ENCODE data around the gene HRH2.
A peak's percentile ranks its signal among the peaks of the same experiment; 100 is the strongest.

Gene HRH2

DNA sequence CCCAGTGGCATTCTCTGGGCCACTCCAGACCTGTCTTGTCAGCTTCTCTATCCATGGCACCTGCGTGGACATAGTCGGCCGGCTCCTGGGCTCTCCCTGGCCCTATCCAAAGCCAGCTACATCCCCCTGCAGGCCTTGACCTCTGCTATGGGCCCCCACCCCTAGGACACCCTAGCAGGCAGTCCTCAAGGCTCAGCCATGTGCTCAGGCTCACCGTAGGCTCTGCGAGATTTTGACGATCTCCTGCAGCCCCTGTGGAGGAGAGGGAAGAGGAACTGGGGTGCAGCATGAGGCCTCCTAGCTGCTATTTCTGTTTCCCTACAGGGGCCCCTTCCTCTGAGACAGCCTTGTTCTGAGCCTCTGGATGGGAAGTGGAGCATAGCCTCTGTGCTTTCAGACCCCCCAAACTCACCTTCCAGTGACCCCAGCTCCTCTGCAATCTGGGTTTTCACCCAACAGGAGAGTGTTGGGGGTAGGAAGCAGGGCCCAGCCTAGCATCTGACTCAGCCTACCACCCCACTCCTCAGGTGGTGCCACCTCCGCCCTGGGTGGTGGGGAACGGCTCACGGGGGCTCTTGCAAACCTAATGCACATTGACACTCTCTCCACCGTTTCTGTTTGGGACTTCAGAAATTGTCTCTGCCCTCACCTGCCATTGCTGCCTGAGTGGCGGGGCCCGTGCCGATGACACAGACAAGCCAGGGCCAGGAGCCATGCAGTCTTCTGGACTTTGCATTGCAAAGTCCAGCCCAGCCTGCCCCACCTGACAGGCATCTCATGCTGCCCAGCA, 36.7 kb downstream of the HRH2 start:
- peak in 1 of 2 donors; percentile 23 for DNase-seq

DNA sequence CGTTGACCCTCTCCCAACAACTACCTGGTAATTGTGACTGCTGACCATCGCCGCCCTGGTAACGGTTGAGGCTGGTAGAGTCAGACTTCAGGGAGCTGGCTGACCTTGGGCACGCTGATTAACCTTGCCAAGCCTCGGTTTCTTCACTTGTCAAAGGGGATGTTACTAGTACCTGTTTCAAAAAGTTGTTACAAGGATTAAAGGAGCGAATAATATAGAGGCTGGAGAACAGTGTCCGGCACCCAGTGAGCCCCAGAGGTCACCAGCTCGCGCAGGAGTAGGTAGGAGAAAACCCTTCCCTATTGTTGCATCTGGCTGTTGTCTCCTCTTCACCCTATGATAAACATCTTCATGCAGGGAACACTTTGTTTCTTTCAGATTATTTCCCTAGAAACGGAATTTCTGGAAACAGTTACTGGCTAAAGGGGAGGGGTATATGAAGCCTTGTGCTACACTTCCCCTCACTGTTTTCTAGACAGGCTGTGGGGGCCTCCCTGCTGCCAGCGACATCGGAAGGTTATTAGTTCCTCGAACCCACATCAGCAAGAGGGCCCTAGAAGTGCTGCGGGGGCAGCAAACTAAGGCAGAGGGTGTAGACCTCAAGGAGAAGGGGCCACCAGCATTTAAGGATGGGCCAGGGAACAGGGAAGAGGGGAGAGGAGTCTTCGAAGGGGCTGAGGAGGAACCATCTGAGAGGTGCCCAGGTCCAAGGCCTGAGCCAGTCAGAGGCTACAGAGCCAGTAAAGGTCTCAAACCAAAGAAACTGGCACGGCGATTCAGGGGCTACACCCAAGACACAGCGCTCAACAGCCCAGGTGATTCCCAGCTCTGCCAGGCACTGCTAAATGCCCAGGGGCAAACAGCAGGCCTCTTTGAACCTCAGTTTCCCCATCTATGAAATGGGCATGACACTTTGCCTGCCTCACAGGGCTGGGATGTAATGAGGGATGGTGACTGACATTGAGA, 37.6 kb downstream of the HRH2 start:
- DNase-seq = no peak

DNA sequence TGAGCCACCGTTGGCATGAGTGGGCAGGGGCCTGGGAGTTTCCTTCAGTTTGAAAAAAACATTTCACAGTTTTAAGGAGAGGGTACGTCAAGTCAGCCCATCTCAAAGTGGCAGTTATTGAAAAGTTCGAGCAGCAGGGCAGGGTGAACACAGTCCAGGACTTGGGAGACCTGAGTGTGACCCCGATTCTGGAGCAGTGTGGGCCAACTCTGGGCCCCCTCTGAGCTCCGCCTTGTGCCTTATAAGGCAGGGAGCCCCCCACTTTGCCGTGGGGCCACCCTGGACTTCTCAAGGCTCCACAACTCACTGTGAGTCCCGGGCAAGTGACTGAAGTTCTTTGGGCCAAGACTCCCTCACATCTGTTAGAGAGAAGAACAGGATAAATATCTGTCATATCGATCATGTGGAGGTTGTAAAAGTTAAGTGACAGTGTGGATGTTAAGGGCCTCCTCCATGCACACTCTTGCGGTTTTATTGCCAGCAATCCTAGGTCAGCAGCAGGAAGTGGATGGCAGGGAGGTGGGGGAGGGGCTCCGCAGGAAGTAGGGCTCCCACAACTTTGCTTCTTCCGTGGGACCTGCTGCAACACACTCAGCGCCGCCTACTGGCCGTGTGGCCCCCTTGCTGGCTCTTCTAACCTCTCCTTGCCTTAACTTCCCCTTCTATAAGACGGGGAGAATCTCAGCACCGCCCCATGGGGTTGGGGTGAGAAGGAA, 38.4 kb downstream of the HRH2 start:
- peak; percentile 70 to 82 for DNase-seq

DNA sequence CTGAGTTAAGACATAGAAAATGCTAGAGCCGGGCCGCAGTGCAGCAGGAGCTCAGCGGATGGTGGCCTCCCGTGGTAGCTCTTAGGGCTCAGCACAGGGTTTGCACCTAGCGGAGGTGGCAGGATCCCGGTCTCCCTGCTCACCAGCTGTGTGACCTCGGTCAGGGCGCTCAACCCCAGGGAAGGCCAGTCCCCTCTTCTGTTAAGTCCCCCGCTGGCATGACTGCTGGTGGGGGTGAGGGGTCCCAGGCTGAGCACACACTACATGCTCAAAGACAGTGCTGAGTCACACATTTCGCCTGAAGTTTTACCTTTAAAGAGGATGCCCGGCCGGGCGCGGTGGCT, 39.0 kb downstream of the HRH2 start:
- DNase-seq = no peak

DNA sequence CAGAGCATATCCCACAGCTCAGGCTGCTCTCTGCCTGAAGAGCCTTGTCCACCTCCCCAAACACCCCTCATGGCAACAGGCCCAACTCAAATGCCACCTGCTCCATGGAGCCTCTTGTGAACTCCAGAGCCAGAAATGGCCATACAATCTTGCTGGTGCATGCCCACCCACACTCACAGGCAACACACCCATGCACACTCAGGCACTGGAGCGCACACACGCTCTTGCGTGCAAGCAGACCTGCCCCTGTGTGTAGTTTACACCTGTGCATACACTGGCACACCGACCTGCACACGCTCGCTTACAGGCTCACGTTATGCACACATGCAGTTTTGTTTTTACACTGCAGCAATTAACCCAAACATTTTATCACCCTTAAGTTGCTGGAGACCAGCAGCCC, 40.0 kb downstream of the HRH2 start:
- no peak for DNase-seq

DNA sequence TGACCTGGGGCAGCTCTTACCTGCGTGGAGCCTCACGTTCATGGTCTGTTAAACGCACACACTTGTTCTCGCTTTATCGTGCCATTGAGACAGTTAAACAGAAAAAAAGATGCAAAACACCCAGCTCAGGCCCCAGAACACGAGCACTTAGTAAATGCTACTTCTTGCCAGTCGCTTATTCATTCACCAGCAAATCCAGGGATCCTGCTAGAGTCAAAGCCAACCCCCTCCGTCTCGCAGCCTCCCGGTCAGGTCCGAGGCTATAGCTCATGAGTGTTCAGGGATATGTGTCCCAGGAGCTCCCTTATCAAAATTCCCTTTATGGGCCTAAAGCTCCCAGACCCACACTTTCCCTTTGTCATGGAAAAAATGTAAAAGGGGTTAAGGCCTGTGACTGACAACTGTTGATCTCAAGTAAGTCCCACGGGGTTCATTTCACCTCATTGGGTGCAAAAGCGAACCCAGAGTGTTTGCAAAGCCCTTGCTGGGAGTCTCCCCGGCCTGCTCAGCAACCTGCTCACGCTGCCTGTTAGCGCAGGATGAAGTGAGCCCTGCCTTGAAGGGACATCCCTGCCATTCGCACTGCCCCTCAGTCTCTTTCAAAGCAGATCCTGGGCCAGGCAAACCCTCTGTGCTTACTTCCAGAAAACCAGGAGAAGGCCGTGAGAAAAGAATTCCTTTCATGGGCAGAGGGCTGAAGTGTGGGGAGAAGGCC, 40.7 kb downstream of the HRH2 start:
- DNase-seq = no peak

DNA sequence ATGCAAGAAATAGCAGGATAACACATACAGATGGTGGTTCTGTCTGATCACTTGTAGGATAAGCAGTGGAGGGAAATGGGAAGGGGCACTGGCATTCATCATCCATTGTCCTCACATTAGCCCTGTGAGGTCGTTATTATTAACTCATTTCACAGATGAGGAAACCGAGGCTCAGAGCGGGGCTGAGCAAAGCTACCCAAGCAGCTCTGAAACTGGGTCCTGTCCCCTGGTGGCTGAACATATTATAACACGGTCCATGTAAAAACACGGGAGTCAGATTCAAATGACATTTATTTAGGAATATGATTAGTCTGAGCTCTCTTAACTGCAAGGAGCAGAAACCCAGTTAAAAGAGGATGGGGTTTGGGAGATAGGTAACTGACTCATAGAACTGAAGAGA, 43.1 kb downstream of the HRH2 start:
- DNase-seq = peak in 1 of 2 donors; percentile 17

DNA sequence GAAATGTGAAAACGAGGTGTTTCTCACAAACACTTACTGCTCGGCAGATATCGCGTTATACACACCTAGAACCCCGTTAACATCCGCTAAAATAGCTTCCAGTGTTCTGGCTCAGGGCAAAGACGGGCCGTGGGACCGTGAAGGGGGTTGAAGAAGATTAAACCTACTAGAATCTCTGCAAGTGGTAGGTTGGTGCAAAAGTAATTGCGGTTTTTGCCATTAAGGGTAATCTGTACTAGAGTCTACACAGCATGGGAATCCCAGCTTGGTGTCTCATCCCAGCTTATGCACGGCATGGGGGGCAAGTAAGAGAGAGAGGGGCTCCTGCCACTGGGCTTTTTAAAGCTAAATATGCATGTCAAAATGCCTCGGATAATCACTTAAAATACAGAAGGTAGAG, 43.9 kb downstream of the HRH2 start:
- no peak for DNase-seq

DNA sequence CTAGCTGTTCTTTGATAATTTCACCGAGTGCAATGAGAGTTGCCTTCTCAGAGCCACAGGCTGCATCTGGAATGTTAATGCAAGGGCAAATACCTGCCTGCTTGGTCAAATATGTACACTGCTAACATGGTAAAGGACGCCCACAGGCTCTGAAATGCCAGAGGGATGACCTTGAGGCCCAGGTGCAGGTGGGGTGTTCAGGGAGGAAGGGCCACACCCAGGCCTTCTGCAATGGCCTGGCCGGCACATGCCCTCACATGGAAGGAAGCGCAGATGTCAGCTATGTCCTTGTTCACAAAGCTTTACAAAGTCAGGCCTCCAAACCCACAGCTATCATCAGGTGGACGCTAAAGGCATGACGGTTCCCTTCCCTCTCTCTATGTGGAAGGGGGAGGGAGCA, 48.6 kb downstream of the HRH2 start:
- DNase-seq = no peak

DNA sequence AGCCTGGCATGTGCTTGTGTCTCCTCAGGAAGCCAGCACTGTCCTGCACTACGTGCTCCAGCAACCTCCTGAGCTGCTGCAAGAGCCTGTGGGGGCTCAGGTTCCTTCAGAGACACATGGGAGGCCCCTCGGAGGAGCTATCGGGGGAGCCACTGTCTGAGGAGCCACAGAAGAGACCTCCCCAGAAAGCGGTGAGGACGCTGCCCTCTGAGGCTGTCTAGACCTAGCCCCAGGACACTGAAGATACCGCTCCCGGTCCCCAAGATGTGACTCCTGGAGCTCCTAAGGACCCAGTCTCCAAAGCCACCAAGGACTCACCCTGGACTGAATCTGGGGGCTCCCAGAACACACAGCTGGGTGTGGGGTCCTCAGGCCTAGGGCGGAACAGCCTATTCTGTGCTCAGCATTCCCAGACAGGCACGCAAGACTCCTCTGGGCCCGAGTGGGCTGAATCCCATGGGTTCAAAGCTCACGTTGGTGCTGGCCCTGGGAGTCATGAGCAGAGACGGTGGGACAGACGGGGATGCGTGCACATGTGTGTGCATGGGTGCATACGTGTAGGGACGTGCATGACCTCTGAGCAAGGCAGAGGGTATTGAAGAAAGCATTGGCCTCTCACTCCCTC, 50.0 kb downstream of the HRH2 start:
- DNase-seq = no peak

DNA sequence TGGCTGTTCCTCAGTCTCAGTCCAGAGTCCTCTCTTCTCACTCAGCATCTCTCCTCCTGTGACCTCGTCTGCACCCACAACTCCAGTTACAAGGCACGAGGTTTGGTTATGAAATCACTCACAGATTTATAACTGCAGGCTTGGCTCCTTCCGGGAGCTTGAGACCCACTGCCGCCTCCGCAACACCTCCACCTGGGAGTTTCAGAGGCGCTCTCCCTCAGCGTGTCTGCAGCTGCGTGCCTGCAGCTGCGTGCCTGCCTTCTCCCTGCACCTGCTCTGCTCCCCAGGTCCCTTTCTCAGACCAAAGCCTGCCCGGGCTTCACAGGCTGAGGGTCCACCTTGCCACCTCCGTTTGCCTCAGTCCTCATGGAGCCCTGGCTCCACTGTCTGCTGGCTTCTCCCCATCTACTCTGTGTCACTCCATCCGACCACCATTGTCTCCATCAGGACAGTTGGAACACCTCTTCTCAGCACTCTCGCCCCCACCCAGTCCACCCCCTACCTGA, 51.5 kb downstream of the HRH2 start:
- no peak for DNase-seq

DNA sequence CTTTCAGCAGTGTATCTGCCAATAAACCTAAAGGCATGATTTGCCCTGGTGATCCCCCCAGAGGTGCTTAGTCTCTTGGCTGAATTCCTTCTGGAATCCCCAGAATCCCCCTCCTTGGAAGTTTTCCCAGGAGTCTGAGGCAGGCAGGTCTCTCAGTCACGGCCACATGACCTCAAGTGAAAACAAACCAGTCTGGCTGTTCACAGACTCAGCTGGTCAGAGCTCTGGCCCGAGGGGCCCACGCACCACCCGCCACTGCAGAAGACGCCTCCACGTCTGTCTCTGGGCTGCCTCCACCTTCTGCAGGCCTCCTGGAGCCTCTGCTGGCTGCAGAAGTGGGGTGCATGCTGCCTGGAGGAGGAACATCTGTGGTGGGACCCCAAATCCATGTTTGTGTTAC, 52.5 kb downstream of the HRH2 start:
- DNase-seq = no peak

DNA sequence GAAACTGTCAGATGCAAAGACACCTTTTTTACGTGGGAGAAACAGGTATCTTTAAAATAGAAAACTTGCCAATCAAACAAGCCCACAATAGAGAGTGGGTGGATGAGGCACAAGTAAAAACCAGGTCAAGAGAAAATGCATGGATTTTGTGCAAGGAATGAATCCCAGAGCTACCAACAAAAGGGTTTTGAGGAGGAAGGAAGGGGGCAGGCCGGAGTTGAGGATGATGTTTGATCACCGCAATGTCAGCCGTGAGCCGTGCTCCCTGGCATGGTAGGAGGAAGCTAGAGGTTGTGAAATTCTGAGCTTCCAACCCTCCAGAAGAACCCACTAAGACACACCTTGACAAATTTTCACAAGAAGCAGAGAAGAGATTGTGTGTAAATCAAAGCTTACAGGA, 53.2 kb downstream of the HRH2 start:
- no peak for DNase-seq

DNA sequence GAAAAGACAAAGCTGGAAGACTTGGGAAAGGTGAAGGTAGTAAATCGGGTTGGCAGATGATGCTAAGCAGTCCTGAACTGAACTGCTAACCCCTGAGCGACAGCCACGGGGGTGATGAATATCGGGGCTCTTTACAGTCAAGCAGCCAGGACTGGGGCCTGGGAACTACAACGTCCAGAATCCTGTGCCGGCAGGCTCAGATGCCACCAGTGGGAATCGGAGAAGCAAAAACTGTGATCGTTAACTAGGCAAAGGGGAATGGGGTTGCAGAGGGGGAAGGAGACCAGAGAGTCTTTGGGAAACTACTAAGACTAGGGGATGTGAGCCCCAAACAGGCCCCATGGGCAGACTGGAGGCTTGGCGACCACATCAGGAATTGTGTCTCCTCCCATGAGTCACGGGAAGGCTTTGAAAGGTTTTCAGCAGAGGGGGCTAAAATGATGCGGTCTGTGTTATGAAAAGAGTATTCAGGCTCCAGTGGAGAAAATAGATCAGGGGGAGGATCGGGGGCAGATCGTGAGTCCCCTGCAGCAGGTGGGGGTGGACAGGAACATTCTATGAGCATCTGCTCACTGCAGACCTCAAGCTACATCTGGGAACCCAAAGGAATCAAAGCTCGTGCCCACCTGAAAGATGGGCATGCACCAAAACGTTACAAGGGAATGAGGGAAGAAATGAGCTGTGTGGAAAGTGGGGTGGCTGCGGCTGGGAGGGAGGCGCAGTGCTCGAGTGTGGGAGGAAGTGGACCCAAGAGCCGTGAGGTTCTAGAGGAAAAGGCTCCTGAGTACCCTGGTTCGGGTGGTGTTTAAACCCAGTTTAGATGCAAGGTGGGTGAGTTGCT, 53.8 kb downstream of the HRH2 start:
- no peak for DNase-seq

DNA sequence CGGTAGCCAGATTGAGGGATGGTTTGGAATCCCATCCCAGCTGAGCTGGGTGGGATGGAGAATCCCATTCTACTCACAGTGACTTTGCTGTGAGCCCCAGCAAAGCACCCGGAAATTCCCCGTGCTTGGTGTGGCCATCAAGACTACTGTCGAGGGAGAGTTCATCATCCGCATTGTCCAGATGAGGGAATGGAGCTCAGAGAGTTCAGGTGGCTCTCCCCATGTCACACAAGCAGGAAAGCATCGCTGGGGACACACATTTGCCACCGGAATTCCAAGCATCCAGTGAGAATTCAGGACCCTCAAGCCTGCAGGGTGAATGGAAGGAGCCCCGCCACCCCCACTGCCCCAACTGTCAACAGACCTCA, 54.4 kb downstream of the HRH2 start:
- DNase-seq = no peak

DNA sequence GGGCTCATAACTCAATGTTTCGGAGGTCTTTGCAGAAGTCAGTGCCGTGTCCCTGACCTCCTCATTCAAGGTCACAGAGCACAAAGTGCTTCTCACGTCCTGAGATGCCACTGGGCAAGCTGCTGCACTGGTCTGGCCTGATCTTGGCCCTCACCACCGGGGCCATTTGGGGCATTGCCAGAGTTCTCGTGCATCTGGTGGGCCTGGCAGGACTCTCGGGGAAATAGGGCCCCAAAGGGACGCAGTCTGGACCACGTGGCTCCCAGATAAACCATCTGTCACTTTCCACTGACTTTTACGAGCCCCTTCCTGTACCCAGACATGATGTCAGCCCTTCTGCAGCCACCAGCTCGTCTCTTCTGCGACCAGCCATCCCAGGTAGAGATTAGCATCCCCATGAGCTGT, 54.8 kb downstream of the HRH2 start:
- no peak for DNase-seq

DNA sequence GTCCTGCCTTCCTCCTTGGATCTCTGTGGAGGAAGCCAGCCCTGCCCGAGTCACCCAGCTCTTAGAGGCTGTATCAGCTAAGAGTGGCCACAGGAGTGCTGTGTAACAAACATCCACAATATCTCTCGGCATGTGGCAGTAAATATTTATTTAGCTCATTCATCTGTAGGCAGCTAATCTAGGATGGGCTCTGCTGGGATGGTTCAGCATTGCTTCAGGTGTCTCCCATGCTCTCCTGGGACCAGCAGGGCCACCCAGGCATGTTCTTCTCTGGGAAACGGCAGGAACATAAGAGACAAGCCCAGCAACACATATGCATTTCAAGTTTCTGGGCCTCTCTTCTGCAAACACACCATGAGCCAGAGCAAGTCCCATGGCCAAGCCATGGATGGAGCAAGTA, 56.1 kb downstream of the HRH2 start:
- no peak for DNase-seq

DNA sequence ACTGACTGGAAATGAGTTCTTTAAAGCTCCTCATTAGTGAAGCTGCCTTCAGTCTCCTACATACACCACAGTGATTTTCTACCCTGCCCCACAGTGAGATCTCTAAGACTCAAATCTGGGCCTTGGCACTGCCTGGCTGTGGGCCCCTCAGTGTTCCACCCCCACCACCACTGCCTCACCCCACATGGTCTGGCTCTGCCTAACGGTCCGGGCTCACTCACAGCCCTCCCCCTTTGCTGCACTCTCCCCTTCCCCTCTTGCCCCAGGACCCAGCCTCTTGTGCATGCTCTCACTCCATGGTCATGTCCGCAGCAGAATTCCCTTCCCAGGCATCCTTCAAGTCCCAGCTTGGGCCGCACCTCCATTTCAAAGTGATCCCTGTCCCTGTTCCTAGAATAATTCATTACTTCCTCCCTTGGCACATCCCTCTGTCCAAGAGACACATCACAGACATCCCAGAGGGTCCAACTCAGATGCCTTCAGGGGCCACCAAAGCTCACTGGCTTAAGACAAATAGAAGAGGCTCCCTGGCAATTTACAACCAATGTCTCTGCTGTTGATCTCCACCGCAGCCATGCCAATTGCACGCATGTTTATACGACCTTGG, 56.7 kb downstream of the HRH2 start:
- DNase-seq = no peak

DNA sequence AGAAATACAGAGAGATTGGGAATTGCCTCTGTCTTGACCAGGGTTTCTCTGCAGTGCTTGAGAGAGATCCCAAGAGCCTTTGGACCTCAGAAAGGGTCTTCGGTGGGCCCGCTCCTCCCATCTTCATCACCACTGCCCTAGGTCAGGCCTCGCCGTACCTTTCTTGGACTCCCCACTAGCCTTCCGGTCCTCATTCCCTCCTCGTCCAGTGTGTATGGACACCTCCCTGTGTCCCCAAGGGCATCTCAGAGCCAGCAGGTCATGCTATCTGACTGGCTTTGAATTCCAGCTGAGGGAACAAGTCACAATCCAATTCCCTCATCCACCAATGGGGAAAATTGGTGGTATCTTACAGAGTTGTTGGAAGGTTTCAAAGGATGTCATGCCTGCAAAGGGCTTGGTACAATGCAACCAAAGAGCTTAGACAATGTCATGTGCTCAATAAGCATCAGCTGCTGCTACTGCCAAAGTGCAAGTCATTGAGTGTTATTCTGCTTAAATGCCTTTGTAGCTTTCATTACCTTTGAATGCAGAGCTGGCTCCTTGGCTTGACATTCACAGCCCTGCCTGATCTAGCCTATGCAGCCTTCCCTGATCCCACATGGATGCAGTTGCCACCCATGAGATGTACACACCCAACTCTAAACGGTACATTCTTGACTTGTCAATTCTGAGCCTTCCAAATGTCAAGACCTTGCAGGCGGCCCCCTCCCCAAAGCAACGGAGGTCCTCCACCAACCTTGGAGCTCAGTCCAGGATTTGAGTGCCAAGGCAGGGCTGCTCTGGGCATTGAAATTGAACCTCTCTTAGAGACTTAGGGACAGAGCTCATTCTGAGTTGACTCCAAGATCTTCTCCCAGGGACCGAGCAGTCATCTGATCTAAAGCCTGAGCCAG, 58.0 kb downstream of the HRH2 start:
- DNase-seq = no peak

DNA sequence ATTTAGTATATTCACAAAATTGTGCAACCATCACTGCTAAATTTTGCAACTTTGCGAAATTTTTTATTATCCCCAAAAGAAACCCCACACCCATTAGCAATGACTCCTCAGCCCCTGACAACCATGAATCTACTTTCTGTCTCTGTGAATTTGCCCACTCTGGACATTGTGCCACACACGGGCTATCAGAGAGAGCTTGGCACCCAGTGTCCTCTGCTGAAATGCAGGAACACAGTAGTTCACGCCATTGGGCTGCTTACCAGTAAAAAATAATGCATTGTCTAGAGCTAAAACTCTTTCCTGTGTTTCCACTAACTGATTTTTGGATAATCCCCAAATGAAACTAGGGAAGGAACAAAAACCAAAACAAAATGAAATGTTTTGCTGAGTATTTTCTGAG, 60.0 kb downstream of the HRH2 start:
- DNase-seq = no peak

All from CD4-positive, alpha-beta T cell treated with Interleukin-1 beta for 1 hour (primary cell).